Endothelial cell of umbilical vein (primary cell): ENCODE data around the gene SDC3. TPM values are rescaled to one million over a fixed set of nuclear protein-coding genes. Genes with fewer than 3 reads are reported as not detected.

Experiments used
- BruUV-seq: library from RNA; stranded (reverse); fragments of 400-500 nt; replicated peaks from 2 replicates; lab custom pipeline; 2021; lab: Mats Ljungman, UMichigan
- CTCF ChIA-PET: fragments of 300-600, 350-600 bp; sonication (Branson Sonifier 250); formaldehyde crosslinking; loops from one replicate; lab custom pipeline; 2021; ENCODE audit warnings: antibody characterized with exemption, inconsistent platforms; lab: Charles Lee
- POLR2A ChIA-PET: fragments of 300-600, 350-600 bp; sonication (Branson Sonifier 250); formaldehyde crosslinking; loops from one replicate; lab custom pipeline; 2021; ENCODE audit warnings: antibody characterized with exemption, inconsistent platforms; lab: Charles Lee
- DNase-seq: peaks from one replicate; pipeline ENCODE4 v3.0.0-alpha.2; 2011; ENCODE audit warnings: low read depth, low spot score
- FAIRE-seq: peaks from 2 replicates; lab custom pipeline; 2011; peaks lifted over from hg19 to GRCh38; lab: Jason Lieb, UNC
- H2AFZ ChIP-seq: 2 replicates; pipeline ENCODE4 v1.6.0; 2012; ENCODE audit warnings: low read depth, low read length, control low read depth, inconsistent platforms
- H3K27ac ChIP-seq: 2 replicates; pipeline ENCODE4 v1.5.1; 2011; ENCODE audit warnings: low read depth, mild to moderate bottlenecking, control low read depth, low read length, moderate library complexity; ENCODE audit not compliant: insufficient read depth
- H3K27me3 ChIP-seq, 2 experiments: 2 replicates each; pipeline versions ENCODE4 v1.6.0 to v1.6.1; 2011; ENCODE audit warnings: low read length in 2 of 2, mixed read lengths in 1 of 2; ENCODE audit not compliant: control insufficient read depth in 2 of 2, insufficient read depth in 2 of 2
- H3K36me3 ChIP-seq, 2 experiments: 2 replicates in 1 of 2; 3 replicates in 1 of 2; pipeline ENCODE4 v1.5.1; 2011; ENCODE audit warnings: low read length in 2 of 2, mild to moderate bottlenecking in 1 of 2, moderate library complexity in 1 of 2; ENCODE audit not compliant: control insufficient read depth in 2 of 2, insufficient read depth in 2 of 2; ENCODE audit errors: extremely low read depth in 1 of 2
- H3K4me1 ChIP-seq: 3 replicates; pipeline ENCODE4 v1.5.1; 2011; ENCODE audit warnings: mild to moderate bottlenecking, low read length; ENCODE audit not compliant: control insufficient read depth, insufficient read depth; ENCODE audit errors: extremely low read depth
- H3K4me2 ChIP-seq: 2 replicates; pipeline ENCODE4 v1.6.1; 2011; ENCODE audit warnings: low read length, control low read depth, mixed read lengths; ENCODE audit not compliant: insufficient read depth
- H3K4me3 ChIP-seq, 3 experiments: fragments of 200-600 bp in 1 of 3; sonication (generic), shearing (Covaris generic) in 1 of 3; replicated peaks in 1 of 3; 2 replicates each; pipeline ENCODE4 v1.5.1; 2011 to 2016; ENCODE audit warnings: control low read depth in 3 of 3, low read length in 3 of 3, mild to moderate bottlenecking in 2 of 3, inconsistent platforms in 1 of 3, low read depth in 1 of 3, moderate library complexity in 1 of 3; ENCODE audit not compliant: insufficient read depth in 1 of 3
- H3K79me2 ChIP-seq: 2 replicates; pipeline ENCODE4 v1.6.0; 2012; ENCODE audit warnings: low read length, inconsistent platforms; ENCODE audit not compliant: control insufficient read depth, insufficient read depth
- H3K9ac ChIP-seq: replicated peaks from 2 replicates; pipeline ENCODE3; 2011; ENCODE audit warnings: low read length, control low read depth; ENCODE audit not compliant: insufficient read depth; ENCODE audit errors: extremely low read depth
- H3K9me1 ChIP-seq: replicated peaks from 3 replicates; pipeline ENCODE4 v1.6.0; 2011; ENCODE audit warnings: mild to moderate bottlenecking, low read length; ENCODE audit not compliant: control insufficient read depth, insufficient read depth; ENCODE audit errors: extremely low read depth
- H3K9me3 ChIP-seq: replicated peaks from 2 replicates; pipeline ENCODE4 v1.5.1; 2012; ENCODE audit warnings: low read length, inconsistent platforms; ENCODE audit not compliant: control insufficient read depth, insufficient read depth
- H4K20me1 ChIP-seq: replicated peaks from 2 replicates; pipeline ENCODE3; 2011; ENCODE audit warnings: mild to moderate bottlenecking, low read length; ENCODE audit not compliant: control insufficient read depth, insufficient read depth; ENCODE audit errors: extremely low read depth
- EZH2 ChIP-seq: IDR thresholded peaks from 2 replicates; pipeline ENCODE4 v1.6.1; 2012; ENCODE audit warnings: borderline replicate concordance, low read depth, mild to moderate bottlenecking, moderate library complexity, low read length, inconsistent platforms; ENCODE audit not compliant: severe bottlenecking
- FOS ChIP-seq: IDR thresholded peaks from 2 replicates; pipeline ENCODE4 v1.6.1; 2011; ENCODE audit warnings: mild to moderate bottlenecking, low read length, moderate library complexity, borderline replicate concordance; ENCODE audit not compliant: insufficient read depth
- GATA2 ChIP-seq: IDR thresholded peaks from 2 replicates; pipeline ENCODE4 v1.7.0; 2011; ENCODE audit warnings: low read depth, mild to moderate bottlenecking, moderate library complexity, mixed read lengths, low read length; ENCODE audit not compliant: insufficient read length, insufficient read depth
- JUN ChIP-seq: IDR thresholded peaks from 2 replicates; pipeline ENCODE4 v1.6.1; 2011; ENCODE audit warnings: borderline replicate concordance, low read depth; ENCODE audit not compliant: insufficient read length, insufficient read depth
- MYC ChIP-seq: IDR thresholded peaks from one replicate; pipeline ENCODE4 v1.6.1; 2011; ENCODE audit warnings: mild to moderate bottlenecking, low read depth, low read length
- POLR2A ChIP-seq: IDR thresholded peaks from 2 replicates; pipeline ENCODE4 v1.6.1; 2012; ENCODE audit warnings: low read depth, mild to moderate bottlenecking, control low read depth, low read length
- POLR2AphosphoS5 ChIP-seq: IDR thresholded peaks from 2 replicates; pipeline ENCODE4 v1.6.1; 2012; ENCODE audit warnings: low read depth, mild to moderate bottlenecking, control low read depth, low read length, moderate library complexity; ENCODE audit not compliant: insufficient read depth
- dilution Hi-C: fragments of 300-500 bp; cut with MboI; formaldehyde crosslinking; loops from one replicate; pipeline ENCODE4 v1.15.0; 2019; ENCODE audit warnings: low sequenced_read_pairs; ENCODE audit not compliant: extremely low pct_ligation_motif_present
- intact Hi-C: fragments of 100-400 bp; cut with micrococcal nuclease; formaldehyde crosslinking; loops from one replicate; pipeline ENCODE4 v1.10.0; 2022
- polyA plus RNA-seq, 4 experiments: library from polyadenylated mRNA; depleted of rRNA in 3 of 4; stranded (reverse) in 3 of 4; unstranded in 1 of 4; fragments of >200 nt; gene quantifications; 2 replicates each; pipeline versions ENCODE4 v1.2.1 to v1.2.3, GENCODE V29; 2011 to 2012; ENCODE audit warnings: missing spikeins in 1 of 4
- total RNA-seq: library from RNA; stranded (reverse); gene quantifications from 2 replicates; pipeline ENCODE4 v1.2.3, GENCODE V29; 2021
- TF ChIP-seq, protein P1 (sequence below), 2 donors: IDR thresholded peaks; 1 replicate in 1 of 2; 2 replicates in 1 of 2; pipeline ENCODE4 v1.5.1; 2011; ENCODE audit warnings: low read length in 2 of 2, mild to moderate bottlenecking in 2 of 2, moderate library complexity in 2 of 2, control low read depth in 1 of 2, inconsistent platforms in 1 of 2, low read depth in 1 of 2; ENCODE audit not compliant: insufficient read depth in 1 of 2; ENCODE audit errors: extremely low read depth in 1 of 2
- TF ChIP-seq, protein P2 (sequence below): IDR thresholded peaks from 2 replicates; pipeline ENCODE4 v1.6.1; 2011; ENCODE audit not compliant: insufficient read depth, insufficient read length

The SDC3 gene
- total and polyA plus RNA-seq, 2 donors (not counting 3 experiments of a cell fraction or from before 2014, with no cell fraction given), result 7.1 to 25.9 TPM

DNA sequence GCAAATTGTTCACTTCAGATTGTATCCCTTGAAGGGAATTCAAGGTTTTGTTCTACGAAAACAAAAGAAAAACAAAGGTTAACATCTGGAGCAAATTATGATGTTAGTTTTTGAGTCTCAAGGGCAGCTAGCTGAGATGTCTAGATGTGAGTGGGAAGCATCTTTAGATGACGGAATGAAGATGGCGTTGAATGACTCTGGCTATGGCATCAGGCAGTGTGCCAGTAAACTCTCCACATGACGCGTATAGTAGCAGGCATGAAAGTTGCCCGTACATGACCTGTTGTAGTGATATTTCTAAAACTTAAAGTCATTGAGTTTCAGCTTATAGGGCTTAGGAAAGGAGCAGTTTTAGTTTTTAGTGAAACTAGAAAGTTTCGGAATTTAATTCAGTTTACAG lies 12.3 kb upstream of the SDC3 start:
- Histone ChIP-seq H3K79me2 (no peaks in the 10 kb centered on the region), H3K36me3 (no peaks in the 10 kb centered on the region), H2AFZ (no peak overlapping the region), H4K20me1 (no peaks in the 10 kb centered on the region), H3K4me2 (no peak overlapping the region), H3K4me1 (no peaks in the 10 kb centered on the region), H3K9me3 (no peaks in the 10 kb centered on the region), H3K9me1 (no peaks in the 10 kb centered on the region), H3K27ac (no peak overlapping the region), H3K4me3 (no peak overlapping the region), H3K9ac (no peak overlapping the region), H3K27me3 (peaks cover 0 to 2% of the 10 kb centered on the region in 2 experiments)
- intact Hi-C loops (no loop called here), dilution Hi-C loops (loop anchor here (25.0 kb wide), 1 partner anchor 109 kb away; no protein-coding TSS in a partner anchor)
- ChIA-PET CTCF (interaction anchor here (1.4 to 6.0 kb wide), 5 partner anchors 8 to 141 kb away, joined by 6 to 49 read pairs (median 10); no protein-coding TSS in a partner anchor), POLR2A (no interaction called here)
- FAIRE-seq (no peak), DNase-seq (no peak)
- BruUV-seq, result no TSS peak
- TF ChIP-seq EZH2 (no peak), JUN (no peak), POLR2A (no peak), FOS (no peak), MYC (no peak), GATA2 (no peak), POLR2AphosphoS5 (no peak)
- TF ChIP-seq, protein P1, sequence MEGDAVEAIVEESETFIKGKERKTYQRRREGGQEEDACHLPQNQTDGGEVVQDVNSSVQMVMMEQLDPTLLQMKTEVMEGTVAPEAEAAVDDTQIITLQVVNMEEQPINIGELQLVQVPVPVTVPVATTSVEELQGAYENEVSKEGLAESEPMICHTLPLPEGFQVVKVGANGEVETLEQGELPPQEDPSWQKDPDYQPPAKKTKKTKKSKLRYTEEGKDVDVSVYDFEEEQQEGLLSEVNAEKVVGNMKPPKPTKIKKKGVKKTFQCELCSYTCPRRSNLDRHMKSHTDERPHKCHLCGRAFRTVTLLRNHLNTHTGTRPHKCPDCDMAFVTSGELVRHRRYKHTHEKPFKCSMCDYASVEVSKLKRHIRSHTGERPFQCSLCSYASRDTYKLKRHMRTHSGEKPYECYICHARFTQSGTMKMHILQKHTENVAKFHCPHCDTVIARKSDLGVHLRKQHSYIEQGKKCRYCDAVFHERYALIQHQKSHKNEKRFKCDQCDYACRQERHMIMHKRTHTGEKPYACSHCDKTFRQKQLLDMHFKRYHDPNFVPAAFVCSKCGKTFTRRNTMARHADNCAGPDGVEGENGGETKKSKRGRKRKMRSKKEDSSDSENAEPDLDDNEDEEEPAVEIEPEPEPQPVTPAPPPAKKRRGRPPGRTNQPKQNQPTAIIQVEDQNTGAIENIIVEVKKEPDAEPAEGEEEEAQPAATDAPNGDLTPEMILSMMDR (IDR thresholded peaks at IDR 0.05; ENCODE audit: extremely low read depth in 1 of 2, insufficient read depth in 1 of 2, low read depth in 1 of 2, low read length in 2 of 2), result no peak
- TF ChIP-seq, protein P2, sequence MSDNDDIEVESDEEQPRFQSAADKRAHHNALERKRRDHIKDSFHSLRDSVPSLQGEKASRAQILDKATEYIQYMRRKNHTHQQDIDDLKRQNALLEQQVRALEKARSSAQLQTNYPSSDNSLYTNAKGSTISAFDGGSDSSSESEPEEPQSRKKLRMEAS, result no peak
